ENCODE data around the gene PFDN2. TPM values are rescaled to one million over a fixed set of nuclear protein-coding genes. Genes with fewer than 3 reads are reported as not detected.

Gene PFDN2
- total and polyA plus RNA-seq, 2 donors (not counting 3 experiments of a cell fraction or from before 2014, with no cell fraction given), result 104 to 157 TPM

GRCh38 chr1:161099090-161099802 is 18.6 kb downstream of the PFDN2 start:
- Histone ChIP-seq H3K4me3 (replicated peaks in 1 of 3; ENCODE audit: insufficient read depth in 1 of 3, low read depth in 1 of 3, low read length in 3 of 3) (no peak overlapping the region), H3K36me3 (ENCODE audit: control insufficient read depth in 2 of 2, extremely low read depth in 1 of 2, insufficient read depth in 2 of 2, low read length in 2 of 2) (peaks cover 9 to 11% of the 10 kb centered on the region in 2 experiments), H3K27ac (ENCODE audit: insufficient read depth, low read depth, low read length) (no peak overlapping the region), H3K9ac (replicated peaks; ENCODE audit: extremely low read depth, insufficient read depth, low read length) (no peak overlapping the region), H3K79me2 (ENCODE audit: control insufficient read depth, insufficient read depth, low read length) (peaks cover 15% of the 10 kb centered on the region), H3K9me3 (replicated peaks; ENCODE audit: control insufficient read depth, insufficient read depth, low read length) (no peaks in the 10 kb centered on the region), H3K4me1 (ENCODE audit: control insufficient read depth, extremely low read depth, insufficient read depth, low read length) (peaks cover 8% of the 10 kb centered on the region), H4K20me1 (replicated peaks; ENCODE audit: control insufficient read depth, extremely low read depth, insufficient read depth, low read length) (no peaks in the 10 kb centered on the region), H2AFZ (ENCODE audit: low read depth, low read length) (no peak overlapping the region), H3K27me3 (ENCODE audit: control insufficient read depth in 2 of 2, insufficient read depth in 2 of 2, low read length in 2 of 2) (no peaks in the 10 kb centered on the region), H3K9me1 (replicated peaks; ENCODE audit: control insufficient read depth, extremely low read depth, insufficient read depth, low read length) (no peaks in the 10 kb centered on the region), H3K4me2 (ENCODE audit: insufficient read depth, low read length) (no peak overlapping the region)
- dilution Hi-C loops (cut with MboI; ENCODE audit: extremely low pct_ligation_motif_present, low sequenced_read_pairs) (no loop called here), intact Hi-C loops (cut with micrococcal nuclease) (loop anchor here (5.0 kb wide), 1 partner anchor 372 kb away; no protein-coding TSS in a partner anchor)
- ChIA-PET POLR2A (no interaction called here), CTCF (interaction anchor here (0.6 to 7.6 kb wide), 12 partner anchors 13 to 283 kb away, joined by 3 to 197 read pairs (median 8); partner anchors contain the start of genes DEDD and USF1)
- TF ChIP-seq POLR2A (IDR thresholded peaks at IDR 0.05; ENCODE audit: low read depth, low read length) (peak; percentile 31), MYC (IDR thresholded peaks at IDR 0.05; ENCODE audit: low read depth, low read length) (no peak)
- DNase-seq (ENCODE audit: low read depth, low spot score) (no peak), FAIRE-seq (no peak)
- no TSS peak for BruUV-seq (replicated peaks)

GRCh38 chr1:161098210-161099068 is 19.4 kb downstream of the PFDN2 start, which contains the start of gene KLHDC9:
Gene KLHDC9 (plus strand): TSS chr1:161098361. CDS start chr1:161098536, 175 bp downstream.
- Histone ChIP-seq H3K36me3 (ENCODE audit: control insufficient read depth in 2 of 2, extremely low read depth in 1 of 2, insufficient read depth in 2 of 2, low read length in 2 of 2) (peaks cover 9 to 11% of the 10 kb centered on the region in 2 experiments), H3K9ac (replicated peaks; ENCODE audit: extremely low read depth, insufficient read depth, low read length) (peak within 1 kb of the TSS; percentile 15), H3K79me2 (ENCODE audit: control insufficient read depth, insufficient read depth, low read length) (peaks cover 8% of the 10 kb centered on the region), H3K27ac (ENCODE audit: insufficient read depth, low read depth, low read length) (no peak within 1 kb of the TSS), H3K27me3 (ENCODE audit: control insufficient read depth in 2 of 2, insufficient read depth in 2 of 2, low read length in 2 of 2) (no peaks in the 10 kb centered on the region), H3K4me3 (replicated peaks in 1 of 3; ENCODE audit: insufficient read depth in 1 of 3, low read depth in 1 of 3, low read length in 3 of 3) (peak within 1 kb of the TSS; percentile 12 to 65 (median 45)), H3K4me2 (ENCODE audit: insufficient read depth, low read length) (peak within 1 kb of the TSS; percentile 82), H3K4me1 (ENCODE audit: control insufficient read depth, extremely low read depth, insufficient read depth, low read length) (peaks cover 8% of the 10 kb centered on the region), H4K20me1 (replicated peaks; ENCODE audit: control insufficient read depth, extremely low read depth, insufficient read depth, low read length) (no peaks in the 10 kb centered on the region), H2AFZ (ENCODE audit: low read depth, low read length) (peak within 1 kb of the TSS; percentile 57), H3K9me3 (replicated peaks; ENCODE audit: control insufficient read depth, insufficient read depth, low read length) (no peaks in the 10 kb centered on the region), H3K9me1 (replicated peaks; ENCODE audit: control insufficient read depth, extremely low read depth, insufficient read depth, low read length) (no peaks in the 10 kb centered on the region)
- ChIA-PET POLR2A (no interaction called here), CTCF (interaction anchor here (0.6 to 7.6 kb wide), 38 partner anchors 8 to 372 kb away, joined by 3 to 197 read pairs (median 6); partner anchors contain the start of genes DEDD, F11R, NIT1 and PFDN2)
- intact Hi-C loops (cut with micrococcal nuclease), result loop anchor here (1.0 to 5.0 kb wide), 5 partner anchors 20 to 371 kb away; partner anchors contain the start of genes NIT1 and PFDN2
- dilution Hi-C loops (cut with MboI; ENCODE audit: extremely low pct_ligation_motif_present, low sequenced_read_pairs), result no loop called here
- FAIRE-seq, result peak; percentile 91
- peak; percentile 79 for DNase-seq (ENCODE audit: low read depth, low spot score)
- TF ChIP-seq POLR2A (IDR thresholded peaks at IDR 0.05; ENCODE audit: low read depth, low read length) (no peak), EZH2 (IDR thresholded peaks at IDR 0.05; ENCODE audit: borderline replicate concordance, low read depth, low read length, severe bottlenecking) (no peak), CTCF (IDR thresholded peaks at IDR 0.05; ENCODE audit: extremely low read depth in 1 of 2, insufficient read depth in 1 of 2, low read depth in 1 of 2, low read length in 2 of 2) (peak in 1 of 2 donors; percentile 33), GATA2 (IDR thresholded peaks at IDR 0.05; ENCODE audit: insufficient read depth, insufficient read length, low read depth, low read length) (no peak)
- no TSS peak for BruUV-seq (replicated peaks)
